NCI-H1105 treated with DMSO at 0.1 percent for 48 hours (cell line): ENCODE results near the gene ZBTB7B.

Source experiments
- DNase-seq: peaks from one replicate; lab custom pipeline; 2025; lab: John Stamatoyannopoulos, UW

The ZBTB7B gene

DNA sequence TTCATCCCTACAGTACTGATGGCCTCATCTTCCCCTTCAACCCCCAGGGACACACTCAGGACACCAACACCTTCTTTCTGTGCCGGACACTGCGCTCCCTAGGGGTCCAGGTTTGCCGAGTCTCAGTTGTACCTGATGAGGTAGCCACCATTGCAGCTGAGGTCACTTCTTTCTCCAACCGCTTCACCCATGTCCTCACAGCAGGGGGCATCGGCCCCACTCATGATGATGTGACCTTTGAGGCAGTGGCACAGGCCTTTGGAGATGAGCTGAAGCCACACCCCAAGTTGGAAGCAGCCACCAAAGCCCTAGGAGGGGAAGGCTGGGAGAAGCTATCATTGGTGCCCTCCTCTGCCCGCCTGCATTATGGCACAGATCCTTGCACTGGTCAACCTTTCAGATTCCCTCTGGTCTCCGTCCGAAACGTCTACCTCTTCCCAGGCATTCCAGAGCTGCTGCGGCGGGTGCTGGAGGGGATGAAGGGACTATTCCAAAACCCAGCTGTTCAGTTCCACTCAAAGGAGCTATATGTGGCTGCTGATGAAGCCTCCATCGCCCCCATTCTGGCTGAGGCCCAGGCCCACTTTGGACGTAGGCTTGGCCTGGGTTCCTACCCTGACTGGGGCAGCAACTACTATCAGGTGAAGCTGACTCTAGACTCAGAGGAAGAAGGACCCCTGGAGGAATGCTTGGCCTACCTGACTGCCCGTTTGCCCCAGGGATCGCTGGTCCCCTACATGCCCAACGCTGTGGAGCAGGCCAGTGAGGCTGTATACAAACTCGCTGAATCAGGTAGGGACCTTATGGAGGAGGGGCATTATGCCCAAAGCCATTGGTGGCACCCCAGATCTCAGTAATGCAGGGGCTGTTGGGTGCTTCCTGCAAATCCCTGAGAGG is 14.3 kb upstream of the ZBTB7B start:
- DNase-seq, result no peak

DNA sequence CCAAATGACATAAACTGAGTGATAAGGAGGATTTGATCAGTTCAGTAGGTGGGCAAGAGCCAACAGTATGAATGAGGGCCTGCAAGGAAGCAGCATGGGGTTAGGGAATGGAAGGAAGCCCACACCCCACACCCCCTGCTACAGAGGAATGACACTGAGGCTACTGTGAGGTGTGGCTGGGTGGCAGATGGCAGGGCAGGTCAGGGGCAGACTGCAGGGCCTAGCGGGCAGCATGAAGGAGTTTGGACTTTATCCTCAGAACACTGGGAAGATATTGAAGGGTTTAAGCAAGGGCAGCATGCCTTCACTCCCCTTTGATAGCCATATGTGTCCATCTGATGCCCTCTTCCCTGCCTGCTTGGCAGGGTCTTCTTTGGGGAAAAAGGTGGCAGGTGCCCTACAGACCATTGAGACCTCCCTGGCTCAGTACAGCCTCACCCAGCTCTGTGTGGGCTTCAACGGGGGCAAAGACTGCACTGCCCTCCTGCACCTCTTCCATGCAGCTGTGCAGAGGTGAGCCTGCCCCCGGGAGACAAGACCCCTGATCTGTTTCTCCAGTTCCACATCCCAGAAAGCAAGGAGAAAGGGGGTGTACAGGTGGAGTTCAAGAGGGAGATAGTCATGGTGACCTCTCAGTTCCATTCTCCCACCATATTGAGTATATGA is 13.3 kb upstream of the ZBTB7B start:
- DNase-seq, result no peak

DNA sequence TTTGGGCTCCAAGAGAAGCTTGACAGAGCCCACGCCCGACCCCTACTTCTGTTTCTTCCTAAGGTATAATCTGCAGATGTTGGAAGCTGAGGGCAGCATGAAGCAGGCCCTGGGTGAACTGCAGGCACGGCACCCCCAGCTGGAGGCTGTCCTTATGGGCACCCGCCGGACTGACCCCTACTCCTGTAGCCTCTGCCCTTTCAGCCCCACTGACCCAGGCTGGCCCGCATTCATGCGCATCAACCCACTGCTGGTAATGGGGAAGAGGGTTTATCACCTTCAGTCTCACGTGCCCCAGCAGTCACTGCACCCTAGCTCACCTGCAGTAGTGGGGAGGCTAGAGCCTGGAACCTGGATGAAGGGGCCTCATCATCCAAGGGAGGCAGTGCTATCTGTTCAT is 12.3 kb upstream of the ZBTB7B start:
- no peak for DNase-seq

DNA sequence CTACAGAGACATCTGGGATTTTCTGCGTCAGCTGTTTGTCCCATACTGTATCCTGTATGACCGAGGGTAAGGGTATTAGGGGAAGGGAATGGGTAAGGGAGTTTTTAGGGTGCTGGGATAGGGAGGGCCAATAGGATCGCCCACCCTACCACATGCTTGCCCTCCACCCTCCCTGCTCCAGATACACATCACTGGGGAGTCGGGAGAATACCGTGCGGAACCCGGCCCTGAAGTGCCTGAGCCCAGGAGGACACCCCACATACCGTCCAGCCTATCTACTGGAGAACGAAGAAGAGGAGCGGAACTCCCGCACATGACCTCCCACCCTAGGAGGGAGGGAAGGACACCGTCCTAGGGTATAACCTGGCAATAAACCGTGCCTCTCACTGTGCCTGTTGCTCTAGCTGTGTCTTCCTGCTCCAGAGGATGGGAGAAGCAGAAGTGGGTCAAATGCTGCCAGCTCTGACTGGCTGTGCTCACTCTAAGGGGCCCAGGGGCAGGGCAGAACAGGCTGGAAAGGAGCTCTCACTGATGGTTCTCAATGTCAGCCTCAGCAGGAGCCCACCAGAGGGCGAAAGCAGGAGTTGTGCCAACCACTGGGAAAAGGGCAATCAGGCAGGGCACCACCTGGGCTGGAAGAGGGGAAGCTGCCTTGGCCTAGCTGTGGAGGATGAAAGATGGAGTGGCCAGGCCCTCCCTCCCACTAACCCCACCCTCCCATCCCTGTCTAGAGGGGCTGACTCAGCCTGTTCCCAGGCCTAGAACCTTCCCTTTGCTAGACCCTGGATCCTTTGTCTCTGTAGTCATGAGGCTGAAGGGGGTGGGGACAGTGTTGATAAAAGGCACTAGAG is 9.7 kb upstream of the ZBTB7B start:
- peak; percentile 7 for DNase-seq

DNA sequence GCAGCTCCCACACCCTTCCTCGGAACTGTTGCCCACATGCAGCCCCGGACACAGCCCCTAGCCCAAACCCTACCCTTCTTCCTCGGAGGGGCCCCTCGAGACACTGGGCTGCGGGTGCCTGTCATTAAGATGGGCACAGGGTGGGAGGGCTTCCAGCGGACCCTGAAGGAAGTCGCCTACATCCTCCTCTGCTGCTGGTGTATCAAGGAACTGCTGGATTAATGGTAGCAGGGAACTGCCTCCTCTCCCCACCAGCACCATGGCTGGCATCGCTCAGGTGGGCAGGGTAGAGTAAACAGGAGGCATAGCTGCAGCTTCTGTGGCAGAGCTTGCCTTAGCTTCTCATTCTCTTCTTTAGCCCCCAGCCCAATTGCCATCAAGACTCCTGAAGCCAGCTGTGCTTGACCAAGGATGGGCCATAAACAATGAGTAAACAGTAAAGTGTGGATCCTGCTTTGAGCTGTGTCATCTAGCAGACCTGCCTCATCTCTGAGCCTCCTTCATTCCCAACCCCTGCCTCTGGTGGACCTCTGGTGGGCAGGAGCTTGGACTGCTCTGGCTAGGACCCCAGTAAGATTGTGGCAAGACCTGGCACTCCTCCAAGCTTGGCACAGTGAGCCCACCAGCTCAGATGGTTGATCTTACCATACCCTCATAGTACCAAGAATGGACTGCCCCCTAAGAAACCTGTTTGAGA is 8.9 kb upstream of the ZBTB7B start, which contains the start of gene LENEP:
Gene LENEP (plus strand): TSS at position 15 of the 697 bp plus-strand sequence. CDS start 22 bp downstream, at position 37.
- no peak for DNase-seq

DNA sequence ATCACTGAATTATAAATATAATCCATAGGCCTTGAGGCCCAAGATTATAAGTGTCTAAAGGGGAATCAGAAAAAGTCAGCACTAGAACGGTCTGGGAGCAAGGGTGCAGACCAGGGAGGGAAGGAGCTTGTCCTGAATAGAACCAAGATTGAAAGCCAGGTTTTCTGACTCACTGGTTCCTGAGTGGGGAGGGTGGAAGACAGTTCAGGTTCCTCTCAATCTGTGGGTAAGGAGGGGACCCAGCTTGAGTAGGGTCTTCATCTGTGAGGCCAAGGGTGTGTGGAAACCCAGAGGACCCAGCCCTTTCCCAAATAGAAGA is 8.4 kb upstream of the ZBTB7B start:
- DNase-seq, result no peak

DNA sequence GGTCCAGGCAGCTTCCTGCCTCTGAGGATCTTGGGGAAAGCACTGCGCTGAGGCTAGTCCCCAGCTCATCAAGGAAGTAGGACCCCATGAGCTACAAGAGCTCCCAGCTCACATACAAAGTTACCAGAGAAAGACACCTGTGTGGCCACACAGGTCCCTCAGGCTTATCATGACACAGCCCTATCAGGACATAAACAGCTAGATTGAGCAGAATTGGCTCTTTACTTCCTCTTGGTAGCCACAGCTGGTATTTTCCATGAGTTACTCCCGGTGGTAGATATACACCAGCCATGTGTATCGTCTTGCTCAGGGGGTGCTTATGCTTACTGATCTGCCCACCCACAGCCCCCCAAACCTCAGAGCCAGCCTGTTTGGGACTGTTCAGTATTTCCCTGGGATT is 8.0 kb upstream of the ZBTB7B start:
- no peak for DNase-seq

DNA sequence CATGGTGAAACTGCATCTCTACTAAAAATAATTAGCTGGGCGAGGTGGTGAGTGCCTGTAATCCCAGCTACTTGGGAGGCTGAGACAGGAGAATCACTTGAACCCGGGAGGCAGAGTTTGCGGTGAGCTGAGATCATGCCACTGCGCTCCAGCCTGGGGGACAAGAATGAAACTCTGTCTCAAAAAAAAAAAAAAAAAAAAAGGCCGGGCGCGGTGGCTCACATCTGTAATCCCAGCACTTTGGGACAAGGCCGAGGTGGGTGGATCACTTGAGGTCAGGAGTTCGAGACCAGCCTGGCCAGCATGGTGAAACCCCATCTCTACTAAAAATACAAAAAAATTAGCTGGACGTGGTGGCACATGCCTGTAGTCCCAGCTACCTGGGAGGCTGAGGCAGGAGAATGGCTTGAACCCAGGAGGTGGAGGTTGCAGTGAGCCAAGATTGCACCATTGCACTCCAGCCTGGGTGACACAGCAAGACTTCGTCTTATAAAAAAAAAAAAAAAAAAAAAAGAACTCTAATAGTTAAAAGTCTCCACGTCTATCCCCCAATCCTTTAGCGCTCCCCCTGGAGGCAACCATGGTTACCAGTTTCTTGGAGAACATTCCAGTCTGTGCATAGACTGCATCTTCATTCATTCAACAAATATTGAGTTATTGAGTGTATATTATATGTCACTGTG is 7.2 kb upstream of the ZBTB7B start:
- DNase-seq, result peak; percentile 2

DNA sequence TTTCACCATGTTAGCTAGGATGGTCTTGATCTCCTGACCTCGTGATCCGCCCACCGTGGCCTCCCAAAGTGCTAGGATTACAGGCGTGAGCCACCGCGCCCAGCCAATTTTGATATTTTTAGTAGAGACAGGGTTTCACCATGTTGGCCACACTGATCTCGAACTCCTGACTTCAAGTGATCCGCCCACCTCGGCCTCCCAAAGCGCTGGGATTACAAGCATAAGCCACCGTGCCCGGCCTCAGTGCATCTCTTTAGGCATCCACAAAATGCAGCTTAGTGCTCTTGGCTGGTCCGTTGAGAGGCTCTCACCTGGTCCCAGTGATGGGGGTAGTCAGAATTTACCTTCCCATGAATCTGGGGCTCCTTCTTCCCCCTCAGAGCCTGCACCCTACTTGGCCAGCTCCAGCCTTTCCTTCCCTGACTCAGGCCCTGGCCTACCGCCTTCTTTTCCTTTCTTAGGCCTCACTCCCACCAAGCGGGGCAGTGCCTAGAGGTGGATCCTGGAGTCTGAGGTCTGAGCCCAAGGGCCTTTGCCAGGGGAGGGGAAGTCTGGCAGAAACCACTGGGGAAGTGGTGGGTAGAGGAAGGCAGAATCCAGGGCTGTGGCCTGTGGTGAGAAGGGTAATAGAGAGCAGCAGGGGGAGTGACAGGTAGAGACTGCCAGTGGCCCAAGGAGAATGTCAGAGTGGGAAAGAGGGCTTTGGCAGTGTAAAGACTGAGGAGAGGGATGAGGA is 5.5 kb upstream of the ZBTB7B start:
- DNase-seq, result no peak

DNA sequence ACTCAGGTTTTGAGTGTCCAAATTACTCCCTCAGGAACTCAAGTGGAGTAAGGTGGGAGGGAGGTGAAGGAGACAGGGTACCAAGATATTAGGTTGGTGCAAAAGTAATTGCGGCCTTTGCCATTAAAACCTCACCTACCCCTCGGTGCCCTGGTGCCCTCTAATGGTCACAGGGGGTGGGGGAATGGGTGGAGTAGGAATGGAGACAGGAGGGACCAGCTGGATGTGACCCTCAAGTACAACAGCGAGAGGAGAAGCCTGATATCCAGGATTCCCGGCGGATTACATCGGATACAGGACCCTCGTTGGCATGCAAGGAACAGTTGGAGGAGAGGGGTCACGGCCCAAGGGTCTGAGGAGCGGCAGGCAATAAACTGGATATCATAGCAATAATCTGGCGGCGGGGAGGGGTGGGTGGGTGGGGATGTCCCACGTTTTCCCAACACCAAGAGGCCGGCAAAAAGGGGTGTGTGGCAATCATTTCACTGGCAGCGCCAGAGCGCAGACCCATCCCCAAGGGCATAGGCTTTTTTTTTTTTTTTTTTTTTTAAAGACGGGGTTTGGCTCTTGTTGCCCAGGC is 4.3 kb upstream of the ZBTB7B start:
- no peak for DNase-seq

DNA sequence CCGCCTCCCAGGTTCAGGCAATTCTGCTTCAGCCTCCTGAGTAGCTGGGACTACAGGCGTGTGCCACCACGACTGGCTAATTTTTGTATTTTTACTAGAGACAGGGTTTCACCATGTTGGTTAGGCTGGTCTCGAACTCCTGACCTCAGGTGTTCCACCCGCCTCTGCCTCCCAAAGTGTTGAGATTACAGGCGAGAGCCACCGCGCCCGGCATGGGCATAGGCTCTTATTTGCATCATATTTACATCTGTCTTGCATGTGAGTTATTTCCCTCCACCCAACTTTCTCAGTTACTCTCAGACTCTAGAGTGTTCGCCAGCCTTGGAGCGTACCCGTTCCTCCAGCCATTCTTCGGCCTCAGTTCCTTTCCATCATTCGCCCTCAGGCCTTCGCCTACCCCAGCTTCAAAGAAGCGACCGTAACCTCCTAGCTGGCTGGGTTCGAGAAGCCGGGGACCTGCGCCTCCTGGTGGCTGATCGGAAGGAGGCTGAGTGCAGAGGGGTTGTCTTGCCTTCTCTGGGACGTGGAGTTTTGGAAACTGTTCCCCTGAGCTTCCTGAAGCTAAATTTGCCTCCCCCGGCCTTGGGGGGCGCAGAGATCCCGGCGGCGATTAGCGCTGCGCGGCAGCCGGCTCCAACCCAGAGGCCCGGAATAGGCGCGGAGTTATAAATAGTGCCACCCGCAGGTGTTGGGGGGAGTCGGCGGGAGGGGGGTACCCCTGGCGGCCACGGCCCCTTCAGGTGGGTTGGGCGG is 3.6 kb upstream of the ZBTB7B start:
- DNase-seq, result peak; percentile 45

DNA sequence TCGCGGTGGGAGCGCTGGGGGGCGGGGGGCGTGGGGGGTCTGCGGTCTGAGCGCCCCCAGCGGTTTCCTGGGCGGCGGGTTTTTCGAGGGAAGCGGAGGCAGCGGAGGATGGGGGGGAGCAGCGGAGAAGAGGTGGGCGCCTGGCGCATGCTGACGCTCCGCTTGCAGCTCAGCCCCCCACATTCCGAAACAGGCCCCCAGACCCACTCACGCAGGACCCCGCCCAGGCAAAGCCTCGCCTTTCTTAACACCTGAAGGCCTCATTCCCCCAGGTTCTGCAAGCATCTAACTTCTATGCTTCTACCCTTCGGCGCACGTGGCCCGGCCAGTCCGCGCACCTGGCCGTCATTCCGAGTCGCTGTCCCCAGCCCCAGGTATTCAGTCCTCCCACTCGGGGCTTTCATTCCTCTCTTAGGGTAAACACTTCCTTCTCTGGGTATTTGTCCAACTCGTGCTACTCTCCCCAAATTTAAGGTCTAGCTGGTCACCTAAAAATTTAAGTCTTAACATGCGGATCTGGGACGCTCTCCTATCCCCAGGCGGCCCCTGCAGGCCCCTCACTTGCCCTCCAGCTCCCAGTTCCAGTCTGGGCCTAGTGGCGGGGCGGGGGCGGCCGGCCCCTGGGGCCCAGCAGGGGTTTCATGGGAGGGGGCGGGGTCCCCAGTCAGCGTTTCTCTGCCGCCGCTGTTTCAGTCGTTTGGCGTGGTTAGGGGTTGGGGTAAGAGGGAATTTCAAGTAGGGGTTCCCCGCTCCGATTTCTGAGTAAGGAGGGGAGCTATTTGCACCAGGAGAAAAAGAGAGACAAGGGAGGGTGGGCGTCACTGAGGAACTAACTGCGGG is 2.8 kb upstream of the ZBTB7B start:
- DNase-seq, result peak; percentile 57

DNA sequence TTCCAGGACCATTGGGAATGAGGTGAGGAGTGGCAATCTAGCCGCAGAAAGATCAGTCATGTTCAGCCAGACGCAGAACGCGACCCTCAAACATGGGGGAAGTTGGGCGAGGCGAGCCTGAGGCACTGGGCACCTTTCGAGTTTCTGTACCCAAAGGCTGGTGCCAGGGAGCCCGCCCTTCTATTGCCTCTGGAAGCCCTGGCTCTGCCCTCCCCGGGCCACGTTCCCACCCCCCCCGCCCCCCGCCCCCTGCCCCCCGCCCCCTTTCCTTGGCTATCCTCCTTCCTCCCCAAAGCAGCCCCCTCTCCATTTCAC is 2.2 kb upstream of the ZBTB7B start:
- no peak for DNase-seq

DNA sequence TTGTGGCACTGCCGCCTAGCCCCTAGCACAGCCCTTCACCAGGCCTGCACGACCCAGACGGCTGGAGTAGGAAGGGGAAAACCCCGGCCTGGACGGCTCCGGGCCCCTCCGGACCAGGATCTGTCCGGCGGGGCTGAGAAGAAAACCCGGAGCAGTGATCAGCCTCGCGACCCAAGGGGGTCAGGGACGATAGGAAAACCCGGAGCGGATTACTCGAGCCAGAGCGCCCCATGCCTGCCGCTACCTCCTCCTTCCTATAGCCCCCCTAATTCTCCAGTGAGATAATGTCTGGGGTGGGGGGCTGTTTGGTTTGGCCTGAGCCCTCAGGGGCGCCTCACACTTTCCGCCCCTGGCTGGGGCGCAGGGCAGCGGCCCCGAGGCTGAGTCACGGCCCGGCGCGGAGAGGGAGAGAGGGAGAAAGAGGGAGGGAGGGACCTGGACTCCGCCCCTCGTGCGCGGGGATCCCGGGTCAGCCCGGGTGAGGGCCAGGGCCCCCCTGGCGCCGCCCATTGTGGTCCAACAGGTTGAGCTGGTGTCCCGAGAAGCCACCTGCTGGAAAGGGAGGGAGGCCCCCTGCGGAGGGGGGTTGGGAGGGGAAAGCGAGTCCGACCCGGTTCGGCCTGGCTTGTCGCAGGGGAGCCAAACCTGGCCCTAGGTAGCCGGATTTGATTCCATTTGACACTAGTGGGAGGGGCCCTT is 1.7 kb upstream of the ZBTB7B start:
- DNase-seq, result peak; percentile 88

DNA sequence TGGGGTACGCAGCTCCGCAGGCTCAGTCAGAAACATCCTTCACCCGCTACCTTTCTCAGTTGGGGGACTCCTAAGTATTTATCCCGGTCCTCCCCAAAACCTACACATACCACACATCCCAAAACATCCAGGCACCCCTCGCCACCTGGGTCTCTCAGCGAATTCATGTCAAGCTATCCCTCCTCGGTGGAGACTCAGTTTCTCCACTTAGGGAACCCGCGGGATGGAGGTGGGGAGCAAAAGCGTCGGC is 1.3 kb upstream of the ZBTB7B start:
- DNase-seq, result no peak

DNA sequence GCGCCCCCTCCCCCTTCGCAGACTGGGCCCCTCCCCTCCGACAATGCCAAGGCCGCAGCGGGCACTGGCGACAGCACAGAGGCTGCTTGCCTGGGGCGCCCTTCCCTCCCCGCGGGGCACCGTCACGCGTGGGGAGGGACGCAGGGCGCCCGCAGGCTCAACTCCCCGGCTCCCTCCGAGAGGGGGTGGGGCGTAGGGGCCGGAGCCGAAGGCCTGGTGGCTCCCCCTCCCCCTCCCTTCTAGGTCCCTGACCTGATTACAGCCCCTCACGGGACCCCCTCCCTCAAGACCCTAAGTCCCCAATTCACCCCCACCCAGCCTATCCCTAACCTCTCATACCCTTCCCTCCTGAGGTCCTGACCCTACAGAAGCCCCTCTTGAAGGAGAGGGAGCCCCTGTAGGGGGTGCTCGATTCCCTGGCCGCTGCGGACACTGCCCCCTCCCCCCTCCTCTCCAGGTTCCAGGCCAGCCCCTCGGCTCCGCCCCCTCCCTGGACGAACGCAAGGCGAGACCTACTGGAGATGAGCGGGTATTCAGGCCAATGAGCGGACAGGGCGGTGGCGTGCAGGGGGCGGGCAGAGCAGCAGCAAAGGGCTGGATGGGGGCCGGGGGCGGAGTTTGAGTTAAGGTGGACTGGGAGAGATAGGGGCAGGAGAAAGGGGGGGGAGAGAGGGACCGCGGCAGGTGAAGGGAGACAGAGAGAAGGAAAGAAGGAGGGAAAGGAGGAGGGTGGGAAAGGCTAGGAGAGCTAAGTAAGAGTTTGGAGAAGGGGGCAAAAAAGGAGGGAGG is 733 bp upstream of the ZBTB7B start:
- DNase-seq, result peak; percentile 98

DNA sequence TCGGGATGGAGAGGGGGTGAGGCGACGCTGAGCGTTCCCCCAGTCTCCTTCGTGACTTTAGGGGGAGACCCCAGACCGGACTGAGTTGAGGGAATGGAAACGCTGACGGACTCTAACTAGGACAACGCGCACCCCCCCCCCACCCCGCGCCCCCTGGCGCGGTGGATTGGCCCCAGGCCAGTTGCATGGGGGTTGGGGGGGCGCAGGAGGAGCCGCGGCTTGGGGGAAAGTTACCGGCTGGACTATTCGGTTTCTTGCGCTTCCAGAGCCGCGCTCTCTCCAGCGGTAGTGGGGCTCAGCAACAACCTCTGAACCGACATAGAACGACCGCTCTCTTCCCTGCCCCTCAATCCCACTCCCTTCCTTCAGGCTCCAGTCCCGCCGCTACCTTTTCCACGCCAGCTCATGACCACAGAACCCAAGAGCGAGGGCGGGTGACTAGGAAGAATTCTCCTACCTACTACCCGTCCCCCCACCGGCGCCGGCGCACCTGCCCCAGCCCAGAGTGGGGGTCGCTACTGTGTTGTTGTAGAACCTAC is 694 bp downstream of the ZBTB7B start:
- peak; percentile 32 for DNase-seq
